Breast epithelium (tissue), 4 donors: ENCODE results near the gene MAP3K15. TPM values are rescaled to one million over a fixed set of nuclear protein-coding genes. Genes with fewer than 3 reads are reported as not detected.
A peak's percentile ranks its signal among the peaks of the same experiment; 100 is the strongest.

Experiments
- DNase-seq, 2 donors: peaks; one replicate each; pipeline ENCODE4 v3.0.0-alpha.2; 2019; ENCODE audit warnings: low spot score in 2 of 2
- H3K27ac ChIP-seq, 2 donors: fragments of 200-600 bp; sonication (generic) in 1 of 2; one replicate each; pipeline ENCODE4 v1.5.1; 2016 to 2019; ENCODE audit warnings: mild to moderate bottlenecking in 1 of 2
- H3K27me3 ChIP-seq, 2 donors: fragments of 200-600 bp; sonication (generic) in 1 of 2; one replicate each; pipeline versions ENCODE4 v1.5.1 to v1.6.0; 2017 to 2019; ENCODE audit warnings: control low read depth in 1 of 2, mild to moderate bottlenecking in 1 of 2
- H3K36me3 ChIP-seq: fragments of 200-600 bp; one replicate; pipeline ENCODE4 v1.5.1; 2019
- H3K4me1 ChIP-seq, 2 donors: fragments of 200-600 bp; sonication (generic); one replicate each; pipeline ENCODE4 v1.5.1; 2016 to 2019; ENCODE audit warnings: control low read depth in 1 of 2
- H3K4me3 ChIP-seq, 3 donors: fragments of 200-600 bp; sonication (generic); 1 replicate in 2 of 3; 2 replicates in 1 of 3; pipeline ENCODE4 v1.5.1; 2016 to 2019; ENCODE audit warnings: mild to moderate bottlenecking in 3 of 3, moderate library complexity in 2 of 3
- H3K9me3 ChIP-seq, 2 donors: fragments of 200-600 bp; sonication (generic) in 1 of 2; one replicate each; pipeline ENCODE4 v1.5.1; 2016 to 2019; ENCODE audit warnings: control low read depth in 1 of 2
- POLR2A ChIP-seq: fragments of 450-650 bp; IDR thresholded peaks from one replicate; pipeline ENCODE4 v1.6.1; 2016; ENCODE audit warnings: antibody characterized with exemption, mild to moderate bottlenecking, moderate library complexity
- POLR2AphosphoS5 ChIP-seq, 3 donors: sonication (generic); formaldehyde crosslinking; IDR thresholded peaks; one replicate each; pipeline ENCODE4 v1.6.1; 2017; ENCODE audit warnings: antibody characterized with exemption in 3 of 3
- intact Hi-C: fragments of 100-400 bp; cut with DNase I; formaldehyde crosslinking; loops from one replicate; pipeline ENCODE4 v1.15.1; 2023; ENCODE audit warnings: low total_unique reads
- total RNA-seq, 3 donors: library from RNA; depleted of rRNA; stranded (reverse); fragments of >200 nt; gene quantifications; one replicate each; pipeline ENCODE4 v1.1.0, GENCODE V29; 2016
- TF ChIP-seq, protein P1 (sequence below), 3 donors: fragments of 450-650 bp; IDR thresholded peaks; one replicate each; pipeline ENCODE4 v1.5.1; 2016 to 2017; ENCODE audit warnings: antibody characterized with exemption in 3 of 3, mild to moderate bottlenecking in 3 of 3, moderate library complexity in 3 of 3

The MAP3K15 gene
- total RNA-seq, 3 donors from 2014 or later: not detected

- Histone ChIP-seq H3K36me3 (no peaks in the 10 kb centered on the region), H3K27ac (no peak overlapping the region), H3K9me3 (no peaks in the 10 kb centered on the region), H3K4me1 (no peaks in the 10 kb centered on the region), H3K27me3 (peaks cover 0 to 10% of the 10 kb centered on the region in 2 donors), H3K4me3 (no peak overlapping the region)
- no peak for DNase-seq
- TF ChIP-seq POLR2AphosphoS5 (IDR thresholded peaks at IDR 0.05) (no peak), POLR2A (no peak)
- TF ChIP-seq, protein P1, sequence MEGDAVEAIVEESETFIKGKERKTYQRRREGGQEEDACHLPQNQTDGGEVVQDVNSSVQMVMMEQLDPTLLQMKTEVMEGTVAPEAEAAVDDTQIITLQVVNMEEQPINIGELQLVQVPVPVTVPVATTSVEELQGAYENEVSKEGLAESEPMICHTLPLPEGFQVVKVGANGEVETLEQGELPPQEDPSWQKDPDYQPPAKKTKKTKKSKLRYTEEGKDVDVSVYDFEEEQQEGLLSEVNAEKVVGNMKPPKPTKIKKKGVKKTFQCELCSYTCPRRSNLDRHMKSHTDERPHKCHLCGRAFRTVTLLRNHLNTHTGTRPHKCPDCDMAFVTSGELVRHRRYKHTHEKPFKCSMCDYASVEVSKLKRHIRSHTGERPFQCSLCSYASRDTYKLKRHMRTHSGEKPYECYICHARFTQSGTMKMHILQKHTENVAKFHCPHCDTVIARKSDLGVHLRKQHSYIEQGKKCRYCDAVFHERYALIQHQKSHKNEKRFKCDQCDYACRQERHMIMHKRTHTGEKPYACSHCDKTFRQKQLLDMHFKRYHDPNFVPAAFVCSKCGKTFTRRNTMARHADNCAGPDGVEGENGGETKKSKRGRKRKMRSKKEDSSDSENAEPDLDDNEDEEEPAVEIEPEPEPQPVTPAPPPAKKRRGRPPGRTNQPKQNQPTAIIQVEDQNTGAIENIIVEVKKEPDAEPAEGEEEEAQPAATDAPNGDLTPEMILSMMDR (IDR thresholded peaks at IDR 0.05): no peak
- intact Hi-C loops: no loop called here
Observed at GRCh38 chrX:19350941-19351384, 164.3 kb downstream of the MAP3K15 start.

DNA sequence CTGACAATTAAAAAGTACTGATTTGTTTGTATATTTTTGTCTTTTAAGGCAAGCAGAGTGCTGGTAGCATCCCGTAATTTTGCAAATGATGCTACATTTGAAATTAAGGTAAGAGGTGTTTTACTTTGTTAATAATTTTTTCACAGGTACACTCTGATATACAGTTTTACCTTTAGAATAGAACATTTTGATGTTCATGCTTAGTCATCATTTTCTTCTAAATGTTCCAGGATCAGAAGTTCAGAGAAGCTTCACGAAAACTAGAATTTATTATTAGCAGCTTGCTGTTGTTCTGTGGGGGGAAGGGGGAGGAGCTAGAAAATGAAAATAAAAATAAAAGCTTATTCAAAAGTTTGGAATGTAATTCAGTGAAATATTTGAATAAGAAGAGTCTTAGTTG, 166.0 kb downstream of the MAP3K15 start:
- peaks cover 0 to 2% of the 10 kb centered on the region in 2 donors for H3K27me3 ChIP-seq
- TF ChIP-seq POLR2A (no peak), POLR2AphosphoS5 (IDR thresholded peaks at IDR 0.05) (no peak)
- TF ChIP-seq, protein P1 (IDR thresholded peaks at IDR 0.05): no peak
- H3K9me3 ChIP-seq: no peaks in the 10 kb centered on the region
- H3K4me3 ChIP-seq: no peak overlapping the region
- intact Hi-C loops: no loop called here
- DNase-seq: no peak
- H3K36me3 ChIP-seq: no peaks in the 10 kb centered on the region
- H3K4me1 ChIP-seq: no peaks in the 10 kb centered on the region
- no peak overlapping the region for H3K27ac ChIP-seq

GRCh38 chrX:19347916-19348315, 167.4 kb downstream of the MAP3K15 start:
- Histone ChIP-seq H3K36me3 (no peaks in the 10 kb centered on the region), H3K27ac (no peak overlapping the region), H3K27me3 (no peaks in the 10 kb centered on the region), H3K4me1 (no peaks in the 10 kb centered on the region), H3K4me3 (no peak overlapping the region), H3K9me3 (no peaks in the 10 kb centered on the region)
- no peak for TF ChIP-seq POLR2A
- TF ChIP-seq POLR2AphosphoS5 (IDR thresholded peaks at IDR 0.05): no peak
- TF ChIP-seq, protein P1 (IDR thresholded peaks at IDR 0.05): no peak
- intact Hi-C loops: no loop called here
- DNase-seq: no peak

DNA sequence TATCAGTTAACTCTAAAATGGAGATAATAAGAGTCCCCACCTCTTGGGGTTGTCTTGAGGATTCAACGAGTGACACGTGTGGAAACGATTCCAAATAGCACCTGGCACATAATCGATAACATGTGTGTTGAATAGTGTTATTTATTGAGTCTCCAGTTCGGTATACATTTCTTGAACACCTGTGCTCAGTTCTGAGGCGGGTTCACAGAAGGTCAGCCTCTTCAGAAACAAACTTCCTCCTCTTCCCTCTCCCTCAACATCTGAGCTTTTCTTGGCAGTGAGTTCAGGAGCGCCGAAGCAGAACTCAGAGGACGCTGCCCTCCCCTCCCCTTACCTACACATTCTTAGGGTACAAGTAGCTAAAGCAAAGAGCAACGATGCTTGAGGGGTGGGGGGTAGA, 170.6 kb downstream of the MAP3K15 start:
- Histone ChIP-seq H3K9me3 (no peaks in the 10 kb centered on the region), H3K4me3 (peak overlapping the region; percentile 67 to 82 (median 67)), H3K36me3 (no peaks in the 10 kb centered on the region), H3K27ac (no peak overlapping the region), H3K27me3 (no peaks in the 10 kb centered on the region), H3K4me1 (no peaks in the 10 kb centered on the region)
- TF ChIP-seq POLR2A: no peak
- TF ChIP-seq, protein P1 (IDR thresholded peaks at IDR 0.05): no peak
- TF ChIP-seq POLR2AphosphoS5 (IDR thresholded peaks at IDR 0.05): no peak
- DNase-seq: no peak
- intact Hi-C loops: loop anchor here (1.0 to 5.0 kb wide), 2 partner anchors 27 to 1797 kb away; no protein-coding TSS in a partner anchor

- Histone ChIP-seq H3K27me3 (peaks cover 0 to 4% of the 10 kb centered on the region in 2 donors), H3K4me1 (no peaks in the 10 kb centered on the region), H3K36me3 (no peaks in the 10 kb centered on the region), H3K27ac (peak within 1 kb of the TSS; percentile 91 to 97), H3K4me3 (peak within 1 kb of the TSS; percentile 67 to 82 (median 67)), H3K9me3 (no peaks in the 10 kb centered on the region)
- peak; percentile 84 to 86 for DNase-seq
- intact Hi-C loops: loop anchor here (1.0 to 5.0 kb wide), 2 partner anchors 28 to 1796 kb away; no protein-coding TSS in a partner anchor
- TF ChIP-seq, protein P1 (IDR thresholded peaks at IDR 0.05): no peak
- peak; percentile 22 for TF ChIP-seq POLR2A
- TF ChIP-seq POLR2AphosphoS5 (IDR thresholded peaks at IDR 0.05): peak; percentile 46 to 85 (median 69)
Observed at GRCh38 chrX:19343535-19344408, 171.5 kb downstream of the MAP3K15 start, which contains the start of gene PDHA1. TSS of gene PDHA1 (plus strand) at chrX:19343927. CDS start at chrX:19344038, 111 bp downstream.
